ENCODE results near the gene TNS3. TPM values are rescaled to one million over a fixed set of nuclear protein-coding genes. Genes with fewer than 3 reads are reported as not detected.

Gene TNS3
- total RNA-seq, 4 donors from 2014 or later = 6.6 to 16.0 (median 9.6) TPM

DNA sequence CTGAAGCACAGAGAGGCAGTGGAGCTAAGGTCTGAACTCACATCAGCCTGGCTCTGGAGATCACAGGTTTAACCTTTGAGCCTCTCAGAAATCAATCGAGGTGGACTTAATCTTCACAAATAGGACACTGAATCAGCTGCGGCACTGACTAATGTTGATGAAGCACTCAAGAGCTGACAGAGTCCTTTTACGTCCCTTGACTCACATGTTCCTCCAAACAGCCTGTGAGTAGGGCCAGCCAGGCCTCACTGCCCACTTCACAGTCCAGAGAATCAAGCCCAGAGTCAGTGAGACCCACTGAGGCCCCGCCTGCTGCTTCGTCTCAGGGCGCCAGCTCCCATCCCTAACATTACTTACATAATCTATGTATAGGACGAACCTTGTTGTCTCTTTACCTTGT, 63.1 kb downstream of the TNS3 start:
- TF ChIP-seq CTCF (IDR thresholded peaks at IDR 0.05) (no peak), POLR2A (IDR thresholded peaks at IDR 0.05) (no peak)
- no peak overlapping the region for H3K27ac ChIP-seq

DNA sequence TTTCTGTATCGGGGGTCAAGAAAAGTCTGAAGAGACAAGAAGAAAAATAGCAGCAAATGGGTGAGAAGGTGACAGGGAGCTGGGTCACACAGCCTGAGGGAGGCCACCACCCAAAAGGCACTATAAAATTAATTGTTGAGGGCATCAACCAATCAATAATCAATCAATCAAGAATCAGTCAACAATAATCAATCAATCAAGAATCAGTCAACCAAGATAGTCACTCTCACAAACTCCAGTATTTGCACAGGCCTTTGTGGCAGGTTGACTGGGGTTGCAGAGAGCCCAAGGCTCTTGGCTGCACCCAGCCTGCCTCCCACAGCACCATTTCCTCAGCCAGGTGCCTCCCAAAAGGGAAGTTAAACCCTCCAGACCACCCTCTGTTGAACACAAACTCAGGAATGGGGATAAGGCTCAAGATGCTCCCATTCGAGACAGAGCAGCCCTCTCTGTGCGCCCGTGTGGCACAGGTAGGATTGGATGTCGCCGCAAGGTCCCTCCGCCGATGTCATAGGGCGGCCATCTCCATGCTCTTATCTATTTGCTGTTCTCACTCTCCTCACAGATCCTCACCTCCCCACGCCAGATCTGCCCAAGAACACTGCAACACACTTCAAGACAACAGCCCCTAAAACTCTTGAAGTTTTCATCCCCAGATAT, 64.0 kb downstream of the TNS3 start:
- no peak overlapping the region for H3K27ac ChIP-seq
- no peak overlapping the region for H3K4me3 ChIP-seq
- H3K27me3 ChIP-seq = no peaks in the 10 kb centered on the region
- WGBS, 2 donors = 93% methylated on average over 10 of the region's 10 CpGs
- no peak for DNase-seq
- H3K36me3 ChIP-seq = no peaks in the 10 kb centered on the region
- no peak for TF ChIP-seq CTCF (IDR thresholded peaks at IDR 0.05)
- no peak for TF ChIP-seq POLR2A (IDR thresholded peaks at IDR 0.05)
- H3K9me3 ChIP-seq = no peaks in the 10 kb centered on the region
- intact Hi-C loops (cut with DNase I) = no loop called here
- H3K4me1 ChIP-seq = peaks cover 0 to 29% (median 0%) of the 10 kb centered on the region in 3 donors

More for the DNA sequence above, 63.1 kb downstream of the TNS3 start:
- H3K36me3 ChIP-seq = no peaks in the 10 kb centered on the region
- intact Hi-C loops (cut with DNase I) = no loop called here
- DNase-seq = no peak
- no peaks in the 10 kb centered on the region for H3K9me3 ChIP-seq
- no peak overlapping the region for H3K4me3 ChIP-seq
- H3K27me3 ChIP-seq = no peaks in the 10 kb centered on the region
- 86 to 90% methylated on average over 7 of the region's 7 CpGs for WGBS, 2 donors
- peaks cover 0 to 20% (median 0%) of the 10 kb centered on the region in 3 donors for H3K4me1 ChIP-seq

DNA sequence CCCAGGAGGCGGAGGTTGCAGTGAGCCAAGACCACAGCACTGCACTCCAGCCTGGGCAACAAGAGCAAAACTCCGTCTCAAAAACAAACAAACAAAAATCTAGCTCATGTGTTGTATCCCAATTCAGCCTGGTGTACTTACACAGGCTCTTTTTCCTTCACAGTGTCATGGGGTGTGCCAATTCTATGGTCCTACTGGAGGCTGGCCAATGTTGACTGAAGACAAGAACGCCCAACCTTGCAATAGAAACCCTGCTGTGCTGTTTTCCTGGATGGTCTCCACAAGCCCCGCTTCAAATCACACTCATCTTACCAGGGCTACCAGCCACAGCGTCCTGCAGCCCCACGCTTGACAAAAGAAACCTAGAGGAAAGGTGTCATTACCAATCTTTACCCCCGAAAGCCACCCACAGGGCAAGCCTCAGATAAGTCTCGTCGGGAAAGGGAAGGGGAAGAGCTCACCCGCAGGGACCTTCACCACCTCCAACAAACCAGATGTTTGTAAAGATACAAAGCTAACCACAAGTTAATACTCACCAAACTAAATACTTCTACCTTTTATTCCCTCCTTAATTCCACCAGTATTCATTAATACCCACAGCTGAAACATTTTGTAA, 64.8 kb downstream of the TNS3 start:
- no peak for DNase-seq

GRCh38 chr7:47516386-47516785, 65.5 kb downstream of the TNS3 start:
- no peak overlapping the region for H3K4me3 ChIP-seq
- H3K27ac ChIP-seq = no peak overlapping the region
- H3K36me3 ChIP-seq = no peaks in the 10 kb centered on the region
- TF ChIP-seq CTCF (IDR thresholded peaks at IDR 0.05) = no peak
- TF ChIP-seq POLR2A (IDR thresholded peaks at IDR 0.05) = no peak
- no peak for DNase-seq
- no peaks in the 10 kb centered on the region for H3K9me3 ChIP-seq
- peaks cover 0 to 30% (median 0%) of the 10 kb centered on the region in 3 donors for H3K4me1 ChIP-seq
- intact Hi-C loops (cut with DNase I) = no loop called here
- no peaks in the 10 kb centered on the region for H3K27me3 ChIP-seq
- WGBS, 2 donors = 83 to 92% methylated on average over 2 of the region's 6 CpGs

More for the DNA sequence above, 64.8 kb downstream of the TNS3 start:
- Histone ChIP-seq H3K27me3 (no peaks in the 10 kb centered on the region), H3K4me3 (no peak overlapping the region), H3K27ac (no peak overlapping the region), H3K4me1 (peaks cover 0 to 30% (median 0%) of the 10 kb centered on the region in 3 donors), H3K9me3 (no peaks in the 10 kb centered on the region), H3K36me3 (no peaks in the 10 kb centered on the region)
- intact Hi-C loops (cut with DNase I) = no loop called here
- TF ChIP-seq CTCF (IDR thresholded peaks at IDR 0.05) = no peak
- TF ChIP-seq POLR2A (IDR thresholded peaks at IDR 0.05) = no peak
- WGBS, 2 donors = 66 to 78% methylated on average over 8 to 10 of the region's 10 CpGs

GRCh38 chr7:47515305-47515834, 66.5 kb downstream of the TNS3 start:
- Histone ChIP-seq H3K27ac (no peak overlapping the region), H3K27me3 (no peaks in the 10 kb centered on the region), H3K4me1 (peaks cover 0 to 21% (median 0%) of the 10 kb centered on the region in 3 donors), H3K4me3 (no peak overlapping the region), H3K36me3 (no peaks in the 10 kb centered on the region), H3K9me3 (no peaks in the 10 kb centered on the region)
- intact Hi-C loops (cut with DNase I) = no loop called here
- TF ChIP-seq CTCF (IDR thresholded peaks at IDR 0.05) (no peak), POLR2A (IDR thresholded peaks at IDR 0.05) (no peak)
- WGBS, 2 donors = 92 to 95% methylated on average over 7 of the region's 7 CpGs
- no peak for DNase-seq
